Panc1 (cell line): ENCODE results near the gene MARCHF2. TPM values are rescaled to one million over a fixed set of nuclear protein-coding genes. Genes with fewer than 3 reads are reported as not detected.

Experiments
- ATAC-seq: fragments of 200-7000 bp; cut with Tn5 transposase; 2 replicates; pipeline ENCODE4 v1.9.1; 2020; ENCODE audit warnings: mild to moderate bottlenecking, moderate library complexity
- BruUV-seq: library from RNA; stranded (reverse); fragments of 400-500 nt; replicated peaks from 2 replicates; lab custom pipeline; 2021; lab: Mats Ljungman, UMichigan
- CTCF ChIA-PET: fragments of 300-600 bp; sonication (Branson Sonifier 250); formaldehyde crosslinking; loops from one replicate; lab custom pipeline; 2022; ENCODE audit warnings: antibody characterized with exemption; lab: Charles Lee
- POLR2A ChIA-PET: fragments of 300-600 bp; sonication (Branson Sonifier 250); formaldehyde crosslinking; loops from one replicate; lab custom pipeline; 2022; ENCODE audit warnings: antibody characterized with exemption; lab: Charles Lee
- DNase-seq: peaks from one replicate; pipeline ENCODE4 v3.0.0-alpha.2; 2010; ENCODE audit warnings: low read depth, low spot score
- H3K27ac ChIP-seq: 2 replicates; pipeline ENCODE4 v1.5.1; 2011; ENCODE audit warnings: mild to moderate bottlenecking, low read length, inconsistent platforms
- H3K27me3 ChIP-seq: fragments of 200-500 bp; sonication (Bioruptor generic); 2 replicates; pipeline ENCODE4 v1.6.0; 2014; ENCODE audit warnings: low read length, inconsistent platforms; ENCODE audit not compliant: control insufficient read depth, insufficient read depth
- H3K36me3 ChIP-seq: fragments of 200-500 bp; sonication (Bioruptor generic); 2 replicates; pipeline ENCODE4 v1.5.1; 2014; ENCODE audit warnings: inconsistent platforms, mild to moderate bottlenecking, low read length, moderate library complexity; ENCODE audit not compliant: control insufficient read depth, insufficient read depth
- H3K4me1 ChIP-seq: 2 replicates; pipeline ENCODE4 v1.5.1; 2011; ENCODE audit warnings: inconsistent platforms, mild to moderate bottlenecking, low read length, moderate library complexity; ENCODE audit not compliant: control insufficient read depth, insufficient read depth
- H3K4me3 ChIP-seq, 2 experiments: 2 replicates each; pipeline ENCODE4 v1.5.1; 2011 to 2012; ENCODE audit warnings: low read depth in 2 of 2, low read length in 2 of 2, mild to moderate bottlenecking in 2 of 2, inconsistent platforms in 1 of 2, moderate library complexity in 1 of 2
- H3K9me3 ChIP-seq: fragments of 200-500 bp; sonication (Bioruptor generic); 2 replicates; pipeline ENCODE4 v1.5.1; 2014; ENCODE audit warnings: low read depth, mild to moderate bottlenecking, inconsistent platforms, low read length, moderate library complexity; ENCODE audit not compliant: control insufficient read depth, insufficient read depth
- CTCF ChIP-seq: fragments of 450-650 bp; IDR thresholded peaks from 2 replicates; pipeline ENCODE4 v1.5.1; 2017; ENCODE audit warnings: mild to moderate bottlenecking
- POLR2AphosphoS5 ChIP-seq: IDR thresholded peaks from 2 replicates; pipeline ENCODE4 v1.6.1; 2012; ENCODE audit warnings: mild to moderate bottlenecking, low read depth, low read length, moderate library complexity
- REST ChIP-seq, 2 experiments: IDR thresholded peaks; 2 replicates each; pipeline ENCODE4 v1.6.1; 2011 to 2012; ENCODE audit warnings: low read depth in 2 of 2, control low read depth in 1 of 2, low read length in 1 of 2, mild to moderate bottlenecking in 1 of 2, moderate library complexity in 1 of 2; ENCODE audit not compliant: insufficient read depth in 1 of 2
- SIN3A ChIP-seq: IDR thresholded peaks from 2 replicates; pipeline ENCODE4 v1.6.1; 2012; ENCODE audit warnings: low read depth, mild to moderate bottlenecking, low read length, moderate library complexity, borderline replicate concordance; ENCODE audit not compliant: insufficient read depth
- TCF7L2 ChIP-seq: IDR thresholded peaks from 2 replicates; pipeline ENCODE4 v1.6.1; 2011; ENCODE audit warnings: mild to moderate bottlenecking, low read depth, low read length, inconsistent platforms
- in situ Hi-C: cut with HindIII; loops from 2 replicates; pipeline ENCODE4 v1.10.0; 2016; ENCODE audit warnings: low sequenced_read_pairs, low pct_unique_long_range_greater_than_20kb
- intact Hi-C: fragments of 100-400 bp; cut with micrococcal nuclease; formaldehyde crosslinking; loops from one replicate; pipeline ENCODE4 v1.10.0; 2022; ENCODE audit not compliant: unreplicated experiment
- total RNA-seq: library from RNA; stranded (reverse); gene quantifications from one replicate; pipeline ENCODE4 v1.2.1, GENCODE V29; 2021; ENCODE audit not compliant: unreplicated experiment

MARCHF2 gene
- total RNA-seq, 1 experiment from 2014 or later, result 32.6 TPM

- ATAC-seq (no peak), DNase-seq (no peak)
- TF ChIP-seq CTCF (no peak), SIN3A (no peak), REST (IDR thresholded peaks at IDR 0.05; ENCODE audit: insufficient read depth in 1 of 2, low read depth in 2 of 2, low read length in 1 of 2) (no peak), POLR2AphosphoS5 (no peak), TCF7L2 (no peak)
- no peaks in the 10 kb centered on the region for H3K27me3 ChIP-seq
- BruUV-seq, result no TSS peak
- peaks cover 30% of the 10 kb centered on the region for H3K36me3 ChIP-seq
- no peaks in the 10 kb centered on the region for H3K9me3 ChIP-seq
- in situ Hi-C loops, result no loop called here
- ChIA-PET POLR2A (no interaction called here), CTCF (no interaction called here)
- peak overlapping the region; percentile 88 for H3K27ac ChIP-seq
- intact Hi-C loops, result no loop called here
- peaks cover 62% of the 10 kb centered on the region for H3K4me1 ChIP-seq
- H3K4me3 ChIP-seq, result no peak overlapping the region
These were observed 48.3 kb downstream of the MARCHF2 start for GRCh38 chr19:8461376-8461775.

- BruUV-seq, result no TSS peak
- Histone ChIP-seq H3K27ac (no peak overlapping the region), H3K9me3 (no peaks in the 10 kb centered on the region), H3K36me3 (peaks cover 33% of the 10 kb centered on the region), H3K27me3 (no peaks in the 10 kb centered on the region), H3K4me3 (no peak overlapping the region), H3K4me1 (peaks cover 57% of the 10 kb centered on the region)
- CTCF ChIA-PET, result no interaction called here
- DNase-seq (no peak), ATAC-seq (no peak)
- in situ Hi-C loops, result no loop called here
- intact Hi-C loops, result no loop called here
- TF ChIP-seq SIN3A (no peak), POLR2AphosphoS5 (no peak), CTCF (no peak), TCF7L2 (no peak), REST (IDR thresholded peaks at IDR 0.05; ENCODE audit: insufficient read depth in 1 of 2, low read depth in 2 of 2, low read length in 1 of 2) (no peak)
- POLR2A ChIA-PET, result no interaction called here
These were observed 48.8 kb downstream of the MARCHF2 start for GRCh38 chr19:8461891-8462290.
